GM19328 (cell line): ENCODE data around the gene RNF212.
"Not testable (repeated sequence)": the region's sequence is repeated elsewhere in the genome, so short reads cannot be mapped to it uniquely, and the experiment has no call there.

Experiments
- ATAC-seq: cut with Tn5 transposase; IDR thresholded peaks from one replicate; pipeline ENCODE4 v1.9.1; 2021; ENCODE audit warnings: mild to moderate bottlenecking, moderate library complexity; ENCODE audit not compliant: unreplicated experiment

The RNF212 gene, protein sequence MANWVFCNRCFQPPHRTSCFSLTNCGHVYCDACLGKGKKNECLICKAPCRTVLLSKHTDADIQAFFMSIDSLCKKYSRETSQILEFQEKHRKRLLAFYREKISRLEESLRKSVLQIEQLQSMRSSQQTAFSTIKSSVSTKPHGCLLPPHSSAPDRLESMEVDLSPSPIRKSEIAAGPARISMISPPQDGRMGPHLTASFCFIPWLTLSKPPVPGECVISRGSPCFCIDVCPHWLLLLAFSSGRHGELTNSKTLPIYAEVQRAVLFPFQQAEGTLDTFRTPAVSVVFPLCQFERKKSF

DNA sequence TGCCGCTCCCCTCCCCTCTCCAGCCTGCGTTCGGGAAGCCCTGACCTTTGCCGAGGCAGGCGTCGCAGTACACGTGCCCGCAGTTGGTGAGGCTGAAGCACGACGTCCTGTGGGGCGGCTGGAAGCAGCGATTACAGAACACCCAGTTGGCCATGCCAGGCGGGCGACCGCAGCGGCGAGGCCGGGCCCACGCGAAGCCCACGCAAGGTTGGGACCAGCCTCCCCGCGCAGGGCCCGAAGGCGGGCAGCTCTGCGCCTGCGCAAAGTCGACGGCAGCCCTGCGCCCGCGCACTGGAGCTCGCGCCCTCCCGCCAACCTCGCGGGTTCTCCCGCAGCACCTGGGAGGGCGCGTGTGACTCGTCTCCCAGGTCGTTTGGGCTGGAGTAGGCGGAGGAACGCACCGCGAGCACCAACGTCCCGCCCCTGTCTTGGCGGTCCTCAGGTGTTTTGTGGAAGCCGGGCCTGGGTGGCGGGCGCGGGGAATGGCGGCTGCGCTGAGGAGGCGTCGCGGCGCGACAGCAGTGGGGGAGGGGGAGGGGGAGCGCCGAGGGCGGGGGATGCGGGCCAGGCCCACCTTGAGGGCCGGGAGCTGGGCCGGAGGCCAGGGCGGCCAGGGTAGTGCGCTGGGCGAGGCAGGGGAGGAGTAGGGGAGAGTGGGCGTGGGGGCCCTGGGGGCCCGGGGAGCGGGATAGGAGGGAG is at the start of gene RNF212:
TSS of gene RNF212 (minus strand) at position 254 of the 699 bp plus-strand sequence. CDS start at position 154, 100 bp downstream.
- ATAC-seq, result no peak

DNA sequence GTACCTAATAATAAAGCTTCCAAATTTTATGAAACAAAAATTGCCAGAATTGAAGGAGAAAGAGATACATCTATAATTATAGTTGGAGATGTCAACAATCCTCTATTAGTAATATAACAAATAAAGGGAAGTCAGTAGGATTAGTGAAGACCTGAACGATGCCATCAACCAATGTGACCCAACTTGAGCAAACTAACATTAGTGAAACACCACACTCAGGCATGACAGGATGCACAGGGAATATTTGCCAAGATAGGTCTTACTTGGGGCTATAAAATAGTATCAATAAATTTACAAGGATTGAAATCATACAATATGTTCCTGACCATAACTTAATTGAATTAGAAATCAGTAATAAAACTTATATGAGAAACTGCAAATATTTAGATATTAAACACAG is 47.0 kb upstream of the RNF212 start:
- no peak for ATAC-seq

DNA sequence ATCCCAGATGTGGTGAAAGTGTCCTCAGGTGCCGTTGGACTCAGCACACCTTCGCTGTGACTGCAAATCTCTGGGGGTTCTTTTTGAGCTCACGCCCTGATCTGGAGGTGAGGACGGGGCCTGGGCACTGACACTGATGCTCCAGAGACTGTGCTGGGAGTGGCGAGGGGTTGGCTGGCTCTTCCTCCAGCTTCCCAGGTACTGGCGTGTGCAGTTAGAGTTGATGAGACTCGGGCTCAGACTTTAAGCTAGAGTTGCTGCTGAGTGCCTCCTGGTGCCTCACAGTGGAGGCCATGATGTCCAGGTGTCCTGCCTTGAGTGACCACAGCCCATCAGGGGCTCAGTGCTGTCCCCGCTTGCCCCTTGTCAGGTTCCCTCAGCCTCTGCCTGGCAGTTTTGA is 42.7 kb upstream of the RNF212 start:
- no peak for ATAC-seq

DNA sequence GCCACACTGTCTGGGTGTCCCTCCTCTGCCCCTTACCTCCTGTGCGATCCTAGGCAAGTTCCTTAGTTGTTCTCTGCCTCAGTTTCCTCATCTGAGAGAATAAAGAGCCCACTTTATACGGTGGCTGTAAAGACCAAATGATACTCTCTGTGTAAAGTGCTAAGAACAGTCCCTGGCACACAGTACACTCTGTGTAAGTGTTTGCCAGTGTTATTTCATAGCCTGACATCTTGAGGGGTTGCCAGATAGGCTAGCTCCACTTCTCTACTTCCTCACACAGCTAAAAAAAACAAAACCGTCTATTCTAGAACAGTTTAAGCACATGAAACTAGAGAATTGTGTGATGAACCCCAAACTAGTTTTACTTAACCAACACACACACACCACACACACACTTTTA is 42.0 kb upstream of the RNF212 start:
- no peak for ATAC-seq

DNA sequence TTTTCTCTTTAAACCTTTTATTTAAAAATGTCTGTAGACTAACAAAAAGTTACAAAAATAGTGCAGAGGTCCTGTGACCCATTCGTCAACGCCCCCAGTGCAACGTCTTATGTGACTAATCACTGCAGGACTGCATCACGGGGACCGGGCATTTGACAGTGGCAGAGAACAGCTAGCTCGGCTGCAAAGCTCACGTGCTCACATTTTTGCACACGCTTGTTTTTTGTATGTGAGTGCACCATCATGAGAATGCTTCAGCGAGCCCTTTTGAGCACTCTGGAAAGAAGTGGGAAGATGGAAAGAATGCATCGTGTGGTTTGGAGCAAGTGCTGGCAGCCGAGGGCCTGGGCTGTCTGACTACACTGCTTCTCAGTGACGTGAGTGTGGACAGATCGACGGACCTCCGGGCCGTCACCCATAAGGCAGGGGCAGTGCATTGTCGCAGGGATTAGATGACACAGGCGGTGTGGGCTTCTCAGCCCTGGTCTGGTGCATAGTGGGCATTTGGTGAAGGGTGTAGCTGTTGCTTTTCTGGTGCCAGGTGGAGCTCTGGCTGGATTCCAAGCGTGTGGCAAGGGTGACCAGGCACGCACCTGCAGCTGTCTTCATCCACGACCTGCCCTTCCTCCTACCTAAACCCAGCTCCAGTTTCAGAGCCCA is 41.3 kb upstream of the RNF212 start:
- no peak for ATAC-seq

DNA sequence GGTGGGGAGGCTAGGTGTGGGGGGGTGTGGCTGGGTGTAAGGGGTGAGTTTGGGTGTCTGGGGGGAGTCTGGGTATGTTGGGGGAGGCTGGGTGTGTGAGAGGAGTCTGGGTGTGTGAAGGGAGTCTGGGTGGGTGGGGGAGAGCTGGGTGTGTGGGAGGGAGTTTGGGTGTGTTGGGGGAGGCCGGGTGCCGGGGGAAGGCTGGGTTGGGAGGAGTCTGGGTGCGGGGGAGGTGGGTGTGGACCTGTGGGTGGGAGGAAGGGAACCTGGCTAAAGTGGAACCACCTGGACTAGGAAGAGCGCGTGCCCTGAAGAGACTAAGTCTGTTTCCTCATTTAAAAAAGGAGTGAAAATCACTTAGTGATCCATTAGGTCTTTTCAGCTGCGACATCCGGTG is 40.8 kb upstream of the RNF212 start:
- ATAC-seq, result no peak

DNA sequence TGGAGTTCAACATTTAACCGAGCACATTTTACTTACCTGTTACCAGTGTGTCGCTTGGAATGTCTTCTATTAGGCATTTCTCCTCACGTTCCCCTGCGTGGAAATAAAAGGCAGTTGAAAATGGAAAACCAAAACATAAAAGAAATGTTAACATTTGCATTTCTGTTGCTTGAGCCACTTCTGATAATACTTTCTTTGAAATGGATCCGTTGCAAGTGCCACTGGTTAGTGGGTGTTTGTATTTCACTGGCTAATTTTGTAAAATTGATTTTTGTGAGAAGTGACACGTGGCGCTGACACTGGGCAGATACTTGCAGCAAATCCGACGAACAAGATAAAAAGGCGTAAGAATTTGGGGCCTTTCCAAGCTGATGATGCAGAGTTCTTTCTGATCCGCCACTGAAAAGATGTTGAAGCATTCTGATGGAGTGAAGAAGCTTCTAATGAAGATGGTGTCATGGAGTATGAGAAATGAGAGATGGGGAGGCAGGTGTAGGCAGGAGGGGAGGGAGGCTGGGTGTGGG is 40.3 kb upstream of the RNF212 start:
- no peak for ATAC-seq

DNA sequence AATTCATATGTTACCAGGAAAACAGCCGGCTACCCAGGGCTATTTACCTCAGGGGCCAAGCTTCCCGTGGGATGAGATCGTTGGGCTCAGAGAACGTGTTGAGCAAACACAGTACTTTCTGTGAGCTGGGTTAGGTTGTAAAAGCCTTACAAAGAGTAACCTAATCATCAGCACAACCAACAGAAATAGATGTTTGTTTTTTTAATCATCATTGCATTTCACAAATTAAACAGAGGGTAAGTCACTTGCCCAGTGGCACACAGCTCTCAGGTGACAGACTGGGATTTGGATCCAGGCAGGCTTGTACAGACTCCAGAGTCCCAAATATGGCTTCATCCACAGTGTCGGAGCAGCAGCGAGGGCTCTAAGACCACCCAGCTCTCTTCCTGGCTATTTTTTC is 38.9 kb upstream of the RNF212 start:
- ATAC-seq, result no peak

DNA sequence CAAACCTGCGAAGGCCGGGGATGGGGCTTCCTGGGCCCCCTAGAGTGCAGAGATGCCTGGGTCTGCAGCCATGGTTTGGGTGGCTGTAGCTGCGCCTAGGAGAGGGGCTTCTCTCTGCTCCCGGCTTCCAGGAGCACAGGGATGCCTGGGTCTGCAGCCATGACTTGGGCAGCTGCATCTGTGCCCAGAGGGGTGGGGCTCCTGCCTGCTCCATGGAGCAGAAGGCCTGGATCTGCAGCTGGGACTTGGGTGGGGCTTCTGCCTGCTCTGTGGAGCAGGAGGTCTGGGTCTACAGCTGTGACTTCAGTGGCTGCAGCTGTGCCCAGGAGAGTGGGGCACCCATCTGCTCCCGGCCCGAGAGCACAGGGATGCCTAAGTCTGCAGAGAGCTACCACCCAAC is 38.2 kb upstream of the RNF212 start:
- no peak for ATAC-seq

DNA sequence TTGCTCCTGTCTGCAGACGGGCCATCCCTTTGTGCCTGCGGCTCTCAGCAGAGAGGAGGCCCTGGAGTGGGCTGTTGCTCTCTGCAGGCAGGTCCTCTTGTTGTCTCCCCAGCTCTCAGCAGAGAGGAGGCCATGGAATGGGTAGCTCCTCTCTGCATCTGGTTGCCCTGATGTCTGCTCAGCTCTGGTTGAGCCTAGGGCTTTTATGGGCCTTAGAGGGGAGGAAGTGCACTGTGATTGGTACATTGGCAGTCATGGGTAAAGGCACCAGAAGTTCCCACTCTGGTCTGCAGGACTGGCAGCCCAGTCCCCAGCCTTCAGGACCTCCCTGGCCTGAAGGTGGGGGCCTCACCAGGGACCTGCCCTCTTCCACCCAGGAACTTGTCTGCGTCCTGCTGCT is 37.5 kb upstream of the RNF212 start:
- ATAC-seq, result no peak

DNA sequence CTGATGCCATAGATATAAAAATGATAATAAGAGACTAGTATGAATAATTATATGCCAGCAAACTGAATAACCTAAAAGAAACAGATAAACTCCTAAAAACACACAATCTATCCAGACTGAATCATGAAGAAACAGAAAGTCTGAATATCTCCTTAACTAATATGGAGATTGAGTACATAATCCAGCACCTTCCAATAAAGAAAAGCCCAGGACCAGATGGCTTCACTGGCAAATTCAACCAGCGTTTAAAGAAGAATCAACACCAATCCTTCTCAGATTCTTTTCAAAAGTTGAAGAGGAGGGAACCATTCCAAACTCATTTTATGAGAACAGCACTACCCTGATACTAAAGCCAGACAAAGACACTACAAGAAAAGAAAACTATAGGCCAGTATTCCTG is 26.5 kb upstream of the RNF212 start:
- ATAC-seq, result no peak

DNA sequence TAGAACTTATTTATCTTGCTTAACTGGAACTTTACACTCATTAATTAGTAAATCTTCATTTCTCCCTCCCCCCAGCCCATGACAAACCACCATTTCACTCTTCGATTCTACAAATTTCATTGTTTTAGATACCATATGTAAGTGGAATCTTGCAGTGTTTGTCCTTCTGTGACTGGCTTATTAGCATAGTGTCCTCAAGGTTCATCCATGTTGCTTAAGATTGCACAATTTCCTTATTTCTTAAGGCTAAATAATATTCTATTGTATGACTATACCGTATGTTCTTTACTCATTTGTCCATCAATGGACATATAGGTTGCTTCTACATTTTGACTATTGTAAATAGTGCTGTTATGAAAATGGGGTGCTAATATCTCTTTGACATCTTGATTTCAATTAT is 24.5 kb upstream of the RNF212 start:
- no peak for ATAC-seq

DNA sequence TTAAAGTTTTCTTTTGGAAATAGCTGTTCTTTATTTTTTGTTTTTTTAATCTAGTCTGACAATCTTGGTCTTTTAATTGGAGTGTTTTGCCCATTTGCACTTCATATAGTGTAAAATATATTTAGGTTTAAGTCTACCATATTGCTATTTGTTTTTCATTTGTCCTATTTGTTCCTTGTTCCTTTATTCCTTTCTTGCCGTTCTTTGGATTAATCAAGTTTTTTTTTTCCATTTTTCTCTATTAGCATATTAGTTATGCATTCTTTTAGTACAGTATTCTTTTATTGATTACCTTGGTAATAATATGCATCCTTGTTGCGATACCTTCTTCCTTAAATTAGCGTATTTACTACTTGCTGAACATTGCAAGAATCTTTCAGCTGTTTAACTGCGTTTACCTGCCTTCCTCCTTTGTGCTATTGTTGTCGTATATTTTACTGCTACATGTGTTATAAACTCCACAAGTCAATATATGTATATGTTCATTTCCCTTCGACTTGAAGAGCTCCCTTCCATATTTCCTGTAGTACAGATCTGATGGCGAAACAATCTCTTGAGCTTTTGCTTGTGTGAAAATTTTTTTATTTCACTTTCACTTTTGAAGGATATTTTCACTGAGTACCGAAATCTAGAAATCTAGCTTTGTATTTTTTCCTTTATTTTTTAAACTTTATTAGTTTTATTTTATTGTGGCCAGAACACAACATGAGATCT is 23.9 kb upstream of the RNF212 start:
- ATAC-seq, result no peak

DNA sequence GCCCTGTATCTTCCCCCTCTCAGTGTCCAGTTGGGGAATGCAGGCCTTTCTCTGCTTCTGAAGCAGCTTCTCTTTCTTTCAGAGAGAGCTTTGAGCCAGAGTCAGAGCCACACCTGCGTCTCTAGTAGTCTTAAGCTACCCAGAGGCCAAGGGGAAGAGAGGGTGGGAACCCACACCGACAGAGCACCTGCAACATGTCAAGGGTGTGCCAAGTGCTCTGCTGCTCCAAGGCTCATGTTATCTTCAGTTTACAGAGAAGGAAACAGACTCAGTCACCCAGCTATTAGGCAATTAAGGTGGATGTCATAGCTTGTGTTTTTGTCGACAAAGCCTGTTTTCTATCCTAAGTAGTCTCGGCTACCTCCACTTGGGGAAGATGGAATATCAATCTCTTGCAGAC is 22.7 kb upstream of the RNF212 start:
- no peak for ATAC-seq

DNA sequence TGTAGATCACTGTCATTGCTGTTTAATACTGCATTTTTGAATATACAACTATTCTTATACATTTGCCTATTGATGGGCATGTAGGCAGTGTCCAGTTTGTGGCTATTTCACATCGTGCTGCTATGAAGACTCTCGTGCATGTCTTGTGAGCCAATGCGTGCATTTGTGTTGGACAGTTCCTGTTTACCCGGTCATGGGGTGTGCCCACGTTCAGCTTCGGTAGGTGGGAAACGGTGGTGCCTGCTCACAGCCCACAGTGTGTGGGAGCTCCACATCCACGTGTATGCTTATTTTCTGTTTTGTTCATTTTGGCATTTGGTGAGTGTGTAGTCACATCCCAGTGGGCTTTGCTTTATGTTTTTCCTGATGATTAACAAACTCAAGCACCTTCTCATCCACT is 19.7 kb upstream of the RNF212 start:
- no peak for ATAC-seq

DNA sequence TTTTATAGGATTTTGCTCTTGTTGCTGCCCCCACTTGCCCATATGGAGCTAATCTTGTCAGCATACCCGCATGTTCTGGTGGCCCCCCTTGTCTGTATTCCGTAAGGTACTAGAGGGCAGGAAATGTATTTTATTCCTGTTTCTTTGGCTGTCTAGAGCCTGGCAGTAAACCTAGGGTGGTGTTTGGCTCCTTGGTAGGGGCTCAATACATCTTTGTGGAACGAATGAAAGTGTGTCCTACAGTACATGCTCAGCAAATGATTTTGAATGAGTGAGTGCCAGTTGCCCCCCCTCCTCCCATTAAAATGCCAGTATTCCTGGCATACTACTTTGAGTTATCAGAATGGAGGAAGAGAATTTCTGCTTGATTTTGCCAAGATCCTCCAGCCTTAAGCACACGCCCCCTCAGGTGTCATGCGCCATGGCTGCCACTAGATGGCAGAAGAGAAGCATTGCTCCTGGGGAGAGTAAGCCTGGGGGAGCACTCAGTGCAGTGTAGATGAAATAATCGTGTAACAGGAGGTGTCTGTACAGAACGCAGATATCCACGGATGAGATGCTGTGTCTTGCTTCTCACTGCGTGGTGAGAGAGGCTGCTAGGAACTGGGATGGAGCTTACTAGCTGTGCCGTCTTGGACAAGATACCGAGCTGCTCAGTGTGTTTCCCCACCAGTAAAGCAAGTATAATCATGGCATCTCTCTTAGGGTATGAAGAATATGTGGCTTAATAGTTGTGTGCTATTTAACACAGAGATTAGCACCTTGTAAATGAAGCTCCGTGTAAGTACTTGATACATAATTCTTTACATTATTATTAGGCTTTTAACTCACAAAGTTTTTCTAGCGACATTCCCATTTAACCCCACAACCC is 17.2 kb upstream of the RNF212 start:
- ATAC-seq, result peak; percentile 58

DNA sequence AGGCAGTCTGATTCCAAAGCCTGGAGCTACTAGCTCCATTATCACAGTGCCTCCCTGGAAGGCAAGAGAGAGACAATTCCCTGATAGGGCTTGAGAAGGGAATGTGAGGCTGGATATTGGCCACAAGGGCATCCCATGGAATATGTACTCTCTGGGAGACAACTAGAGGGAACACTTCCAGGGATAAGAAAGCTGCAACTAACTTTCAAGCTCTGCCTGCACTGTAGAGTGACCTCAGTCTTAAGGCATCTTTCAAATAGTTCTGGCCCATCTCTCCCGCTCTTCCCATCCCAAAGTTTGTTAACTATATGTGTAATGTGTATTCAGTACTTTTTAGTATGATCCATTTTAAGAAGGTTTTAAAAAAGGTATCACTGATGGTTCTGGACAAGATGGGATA is 13.1 kb upstream of the RNF212 start:
- ATAC-seq, result no peak

DNA sequence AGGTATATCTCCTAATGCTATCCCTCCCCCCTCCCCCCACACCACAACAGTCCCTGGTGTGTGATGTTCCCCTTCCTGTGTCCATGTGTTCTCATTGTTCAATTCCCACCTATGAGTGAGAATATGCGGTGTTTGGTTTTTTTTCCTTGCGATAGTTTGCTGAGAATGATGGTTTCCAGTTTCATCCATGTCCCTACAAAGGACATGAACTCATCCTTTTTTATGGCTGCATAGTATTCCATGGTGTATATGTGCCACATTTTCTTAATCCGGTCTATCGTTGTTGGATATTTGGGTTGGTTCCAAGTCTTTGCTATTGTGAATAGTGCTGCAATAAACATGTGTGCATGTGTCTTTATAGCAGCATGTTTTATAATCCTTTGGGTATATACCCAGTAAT is 12.1 kb upstream of the RNF212 start:
- not testable (repeated sequence) for ATAC-seq

DNA sequence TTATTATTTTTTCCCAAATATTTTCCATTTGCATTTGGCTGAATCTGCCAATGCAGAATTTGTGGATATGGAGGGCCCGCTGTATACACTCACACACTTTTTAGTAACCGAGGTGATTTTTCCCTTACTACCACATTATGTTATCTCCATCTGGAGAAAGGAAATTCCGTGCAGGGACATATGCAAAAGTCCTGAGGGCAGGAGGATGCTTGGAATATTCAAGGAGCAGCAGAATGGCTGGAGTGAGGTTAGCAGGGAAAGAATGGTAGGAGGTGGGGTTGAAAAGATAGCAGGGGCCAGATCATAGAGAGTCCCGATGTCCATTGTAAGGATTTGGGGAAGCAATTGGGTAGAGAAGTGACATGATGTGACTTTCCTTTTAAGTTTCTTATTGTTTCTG is 11.5 kb upstream of the RNF212 start:
- no peak for ATAC-seq

DNA sequence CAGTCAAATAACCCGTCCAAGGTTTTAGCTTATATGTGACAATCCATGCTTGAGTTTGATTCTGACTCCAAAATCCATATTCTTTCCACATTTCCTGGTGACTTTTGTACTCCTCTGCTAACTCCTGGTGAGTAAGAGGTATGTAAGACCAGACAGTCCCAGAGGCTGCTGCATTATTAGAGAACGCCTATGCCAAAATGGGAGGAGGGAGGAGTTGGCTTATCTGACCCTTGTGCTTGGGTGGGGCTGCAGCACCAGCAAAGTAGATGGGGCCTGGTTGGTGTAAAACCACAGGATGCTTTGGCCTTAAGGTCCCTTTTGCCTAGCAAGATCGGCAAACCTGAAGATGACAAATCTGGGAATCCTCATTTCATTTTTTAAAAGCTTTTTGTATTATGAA is 9.1 kb upstream of the RNF212 start:
- no peak for ATAC-seq
